ENCODE measurements around the gene PTDSS2.

DNA sequence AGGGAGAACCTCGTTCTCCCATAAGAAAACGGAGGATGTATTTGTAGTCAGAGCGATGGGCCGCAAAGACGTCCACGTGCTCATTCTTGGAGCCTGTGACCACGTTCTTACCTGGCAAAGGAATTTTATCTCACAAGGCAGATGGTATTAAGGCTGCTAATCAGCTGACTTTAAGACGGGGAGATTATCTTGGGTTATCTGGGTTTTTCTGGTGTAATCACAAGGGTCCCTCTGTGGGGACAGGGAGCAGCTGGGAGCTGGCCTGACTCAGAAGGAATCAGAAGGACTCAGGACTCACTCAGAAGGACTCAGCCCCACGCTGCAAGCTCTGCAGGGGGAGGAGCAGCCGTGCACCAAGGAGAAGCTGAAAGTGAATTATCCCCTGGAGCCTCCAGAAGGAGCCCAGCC lies 27.8 kb upstream of the PTDSS2 start:
- TF ChIP-seq, protein P1, sequence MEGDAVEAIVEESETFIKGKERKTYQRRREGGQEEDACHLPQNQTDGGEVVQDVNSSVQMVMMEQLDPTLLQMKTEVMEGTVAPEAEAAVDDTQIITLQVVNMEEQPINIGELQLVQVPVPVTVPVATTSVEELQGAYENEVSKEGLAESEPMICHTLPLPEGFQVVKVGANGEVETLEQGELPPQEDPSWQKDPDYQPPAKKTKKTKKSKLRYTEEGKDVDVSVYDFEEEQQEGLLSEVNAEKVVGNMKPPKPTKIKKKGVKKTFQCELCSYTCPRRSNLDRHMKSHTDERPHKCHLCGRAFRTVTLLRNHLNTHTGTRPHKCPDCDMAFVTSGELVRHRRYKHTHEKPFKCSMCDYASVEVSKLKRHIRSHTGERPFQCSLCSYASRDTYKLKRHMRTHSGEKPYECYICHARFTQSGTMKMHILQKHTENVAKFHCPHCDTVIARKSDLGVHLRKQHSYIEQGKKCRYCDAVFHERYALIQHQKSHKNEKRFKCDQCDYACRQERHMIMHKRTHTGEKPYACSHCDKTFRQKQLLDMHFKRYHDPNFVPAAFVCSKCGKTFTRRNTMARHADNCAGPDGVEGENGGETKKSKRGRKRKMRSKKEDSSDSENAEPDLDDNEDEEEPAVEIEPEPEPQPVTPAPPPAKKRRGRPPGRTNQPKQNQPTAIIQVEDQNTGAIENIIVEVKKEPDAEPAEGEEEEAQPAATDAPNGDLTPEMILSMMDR (IDR thresholded peaks at IDR 0.05) = no peak
- TF ChIP-seq EZH2 (IDR thresholded peaks at IDR 0.05; ENCODE audit: borderline replicate concordance, insufficient read depth, low read depth, low read length, poor library complexity, severe bottlenecking) = no peak

All from B cell (primary cell).